Glutamatergic neuron (in vitro differentiated cells): ENCODE measurements around the gene NIT2. TPM values are rescaled to one million over a fixed set of nuclear protein-coding genes. Genes with fewer than 3 reads are reported as not detected.

Experiments used
- DNase-seq: peaks from one replicate; pipeline ENCODE4 v3.0.0; 2022
- H3K27ac Mint-ChIP-seq: one replicate; pipeline ENCODE4 v1.8.0; 2020; ENCODE audit warnings: mild to moderate bottlenecking, mixed read lengths, inconsistent platforms; ENCODE audit not compliant: unreplicated experiment
- H3K27me3 Mint-ChIP-seq: one replicate; pipeline ENCODE4 v1.8.0; 2020; ENCODE audit warnings: mild to moderate bottlenecking, moderate library complexity, mixed read lengths, inconsistent platforms; ENCODE audit not compliant: unreplicated experiment
- H3K36me3 Mint-ChIP-seq: one replicate; pipeline ENCODE4 v1.8.0; 2020; ENCODE audit warnings: mild to moderate bottlenecking, mixed read lengths, inconsistent platforms; ENCODE audit not compliant: unreplicated experiment
- H3K4me1 Mint-ChIP-seq: one replicate; pipeline ENCODE4 v1.8.0; 2020; ENCODE audit warnings: mild to moderate bottlenecking, low read depth, mixed read lengths, inconsistent platforms; ENCODE audit not compliant: unreplicated experiment
- H3K4me3 Mint-ChIP-seq: one replicate; pipeline ENCODE4 v1.8.0; 2020; ENCODE audit warnings: mild to moderate bottlenecking, mixed read lengths, inconsistent platforms; ENCODE audit not compliant: unreplicated experiment
- H3K9me3 Mint-ChIP-seq: one replicate; pipeline ENCODE4 v1.8.0; 2020; ENCODE audit warnings: mild to moderate bottlenecking, moderate library complexity, mixed read lengths, inconsistent platforms; ENCODE audit not compliant: unreplicated experiment
- CTCF ChIP-seq: fragments of 200-600 bp; sonication (generic); IDR thresholded peaks from one replicate; pipeline ENCODE4 v1.5.0; 2021; ENCODE audit not compliant: partially characterized antibody, unreplicated experiment
- total RNA-seq: library from RNA; stranded (reverse); fragmentation: NEBNext Ultra II Directional; extraction: Animal tissue kit (Norgen Biotek cat#: 25700); gene quantifications from one replicate; pipeline ENCODE4 v1.2.1, GENCODE V29; 2021; ENCODE audit not compliant: unreplicated experiment

NIT2 gene
- total RNA-seq, 1 donor from 2014 or later: 39.6 TPM

- Mint-ChIP-seq H3K4me3 (no peak overlapping the region), H3K36me3 (peaks cover 11% of the 10 kb centered on the region), H3K27me3 (no peaks in the 10 kb centered on the region), H3K27ac (no peak overlapping the region), H3K9me3 (no peaks in the 10 kb centered on the region), H3K4me1 (no peaks in the 10 kb centered on the region)
- DNase-seq: no peak
- TF ChIP-seq CTCF: no peak
These were observed 26.4 kb downstream of the NIT2 start for GRCh38 chr3:100360757-100361496.

GRCh38 chr3:100361897-100362296 lies 27.3 kb downstream of the NIT2 start:
- TF ChIP-seq CTCF: no peak
- Mint-ChIP-seq H3K27me3 (no peaks in the 10 kb centered on the region), H3K4me3 (no peak overlapping the region), H3K27ac (no peak overlapping the region), H3K36me3 (peaks cover 11% of the 10 kb centered on the region), H3K9me3 (no peaks in the 10 kb centered on the region), H3K4me1 (no peaks in the 10 kb centered on the region)
- DNase-seq: no peak

- no peaks in the 10 kb centered on the region for H3K9me3 Mint-ChIP-seq
These were observed 29.9 kb downstream of the NIT2 start for GRCh38 chr3:100364421-100364820.

GRCh38 chr3:100366424-100366823 lies 31.9 kb downstream of the NIT2 start:
- no peaks in the 10 kb centered on the region for H3K4me1 Mint-ChIP-seq
- peaks cover 5% of the 10 kb centered on the region for H3K36me3 Mint-ChIP-seq
- DNase-seq: no peak
- H3K4me3 Mint-ChIP-seq: no peak overlapping the region
- H3K9me3 Mint-ChIP-seq: no peaks in the 10 kb centered on the region
- H3K27ac Mint-ChIP-seq: no peak overlapping the region
- TF ChIP-seq CTCF: no peak
- no peaks in the 10 kb centered on the region for H3K27me3 Mint-ChIP-seq

More at GRCh38 chr3:100364421-100364820, 29.9 kb downstream of the NIT2 start:
- H3K36me3 Mint-ChIP-seq: peaks cover 11% of the 10 kb centered on the region
- no peak for TF ChIP-seq CTCF
- no peak overlapping the region for H3K27ac Mint-ChIP-seq
- no peaks in the 10 kb centered on the region for H3K27me3 Mint-ChIP-seq
- DNase-seq: no peak
- H3K4me3 Mint-ChIP-seq: no peak overlapping the region
- H3K4me1 Mint-ChIP-seq: no peaks in the 10 kb centered on the region

GRCh38 chr3:100368441-100368840 lies 33.9 kb downstream of the NIT2 start:
- DNase-seq: no peak
- no peaks in the 10 kb centered on the region for H3K27me3 Mint-ChIP-seq
- H3K27ac Mint-ChIP-seq: no peak overlapping the region
- no peaks in the 10 kb centered on the region for H3K4me1 Mint-ChIP-seq
- H3K36me3 Mint-ChIP-seq: no peaks in the 10 kb centered on the region
- no peaks in the 10 kb centered on the region for H3K9me3 Mint-ChIP-seq
- TF ChIP-seq CTCF: no peak
- H3K4me3 Mint-ChIP-seq: no peak overlapping the region
